OCI-M2 (cell line): ENCODE measurements around the gene BMP7.
"Not testable (repeated sequence)": the region's sequence is repeated elsewhere in the genome, so short reads cannot be mapped to it uniquely, and the experiment has no call there.

Source experiments
- DNase-seq: peaks from one replicate; lab custom pipeline; 2025; ENCODE audit not compliant: unreplicated experiment; lab: John Stamatoyannopoulos, UW

BMP7 gene

GRCh38 chr20:57251344-57251743 lies 15.1 kb downstream of the BMP7 start:
- DNase-seq, result no peak

- no peak for DNase-seq
Measured at GRCh38 chr20:57250607-57251343, 15.7 kb downstream of the BMP7 start.

GRCh38 chr20:57249772-57250171 lies 16.7 kb downstream of the BMP7 start:
- DNase-seq, result no peak

GRCh38 chr20:57249073-57249472 lies 17.4 kb downstream of the BMP7 start:
- DNase-seq, result no peak

- no peak for DNase-seq
Measured at GRCh38 chr20:57248132-57248797, 18.2 kb downstream of the BMP7 start.

GRCh38 chr20:57247292-57247965 lies 19.0 kb downstream of the BMP7 start:
- DNase-seq, result no peak

GRCh38 chr20:57245997-57246396 lies 20.4 kb downstream of the BMP7 start:
- no peak for DNase-seq

- no peak for DNase-seq
Measured at GRCh38 chr20:57244627-57245214, 21.7 kb downstream of the BMP7 start.

- no peak for DNase-seq
Measured at GRCh38 chr20:57244221-57244585, 22.2 kb downstream of the BMP7 start.

- no peak for DNase-seq
Measured at GRCh38 chr20:57243480-57244220, 22.8 kb downstream of the BMP7 start.

- DNase-seq, result no peak
Measured at GRCh38 chr20:57242414-57242813, 24.0 kb downstream of the BMP7 start.

- no peak for DNase-seq
Measured at GRCh38 chr20:57241363-57241991, 25.0 kb downstream of the BMP7 start.

GRCh38 chr20:57240581-57241362 lies 25.7 kb downstream of the BMP7 start:
- DNase-seq, result no peak

- DNase-seq, result not testable (repeated sequence)
Measured at GRCh38 chr20:57239725-57240124, 26.7 kb downstream of the BMP7 start.

- DNase-seq, result not testable (repeated sequence)
Measured at GRCh38 chr20:57239324-57239723, 27.1 kb downstream of the BMP7 start.

GRCh38 chr20:57238089-57238488 lies 28.4 kb downstream of the BMP7 start:
- no peak for DNase-seq

- DNase-seq, result no peak
Measured at GRCh38 chr20:57237585-57237953, 28.9 kb downstream of the BMP7 start.

GRCh38 chr20:57236813-57237584 lies 29.4 kb downstream of the BMP7 start:
- DNase-seq, result no peak

- DNase-seq, result no peak
Measured at GRCh38 chr20:57234556-57235251, 31.7 kb downstream of the BMP7 start.
